IMR-90 (cell line): ENCODE measurements around the gene RGS10.

ENCODE experiments used
- BHLHE40 ChIP-seq: fragments of 150-350 bp; IDR thresholded peaks from 2 replicates; pipeline ENCODE4 v1.6.1; 2016; ENCODE audit warnings: mild to moderate bottlenecking, low read depth, low read length
- TF ChIP-seq, protein P1 (sequence below): conservative IDR thresholded peaks from 2 replicates; pipeline ENCODE4 v1.5.1; 2012; ENCODE audit warnings: mild to moderate bottlenecking, low read depth, low read length, improper control_type of control experiment

DNA sequence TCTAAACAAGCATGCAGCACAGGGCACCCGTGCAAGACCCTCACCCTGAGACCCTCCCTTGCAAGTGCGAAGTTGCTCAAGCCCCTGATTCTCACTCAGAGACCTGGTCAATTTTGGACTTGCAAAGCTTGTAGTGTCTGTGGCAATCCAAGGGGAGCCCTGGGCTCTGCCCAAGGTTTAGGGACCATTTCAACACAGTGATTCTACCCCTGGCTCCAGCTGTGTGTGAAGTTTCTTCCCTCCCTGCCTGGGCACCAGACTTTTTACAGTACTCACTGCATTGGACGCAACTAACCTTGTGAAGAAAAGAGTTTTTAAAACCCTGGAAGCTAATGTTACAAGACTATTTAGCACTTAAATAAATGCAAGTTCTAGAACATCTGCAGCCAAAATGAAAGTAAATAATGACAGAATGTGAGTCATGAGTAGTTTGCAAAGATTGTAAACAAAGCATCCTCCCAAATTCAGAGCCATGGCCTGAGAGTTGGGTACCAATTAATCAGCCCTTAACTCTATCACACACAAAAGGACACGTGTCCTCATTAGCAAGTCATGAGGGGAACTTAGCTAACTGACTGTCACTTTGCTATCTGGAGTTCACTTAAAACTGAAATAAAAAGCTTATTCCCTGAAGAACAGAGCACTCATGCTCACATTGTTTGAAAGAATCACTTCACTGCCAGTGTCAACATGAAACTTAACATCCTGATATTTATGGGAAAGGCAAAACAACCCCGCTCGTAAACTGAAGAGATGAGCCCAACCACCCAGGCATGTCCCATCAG, 48.1 kb downstream of the RGS10 start:
- TF ChIP-seq, protein P1, sequence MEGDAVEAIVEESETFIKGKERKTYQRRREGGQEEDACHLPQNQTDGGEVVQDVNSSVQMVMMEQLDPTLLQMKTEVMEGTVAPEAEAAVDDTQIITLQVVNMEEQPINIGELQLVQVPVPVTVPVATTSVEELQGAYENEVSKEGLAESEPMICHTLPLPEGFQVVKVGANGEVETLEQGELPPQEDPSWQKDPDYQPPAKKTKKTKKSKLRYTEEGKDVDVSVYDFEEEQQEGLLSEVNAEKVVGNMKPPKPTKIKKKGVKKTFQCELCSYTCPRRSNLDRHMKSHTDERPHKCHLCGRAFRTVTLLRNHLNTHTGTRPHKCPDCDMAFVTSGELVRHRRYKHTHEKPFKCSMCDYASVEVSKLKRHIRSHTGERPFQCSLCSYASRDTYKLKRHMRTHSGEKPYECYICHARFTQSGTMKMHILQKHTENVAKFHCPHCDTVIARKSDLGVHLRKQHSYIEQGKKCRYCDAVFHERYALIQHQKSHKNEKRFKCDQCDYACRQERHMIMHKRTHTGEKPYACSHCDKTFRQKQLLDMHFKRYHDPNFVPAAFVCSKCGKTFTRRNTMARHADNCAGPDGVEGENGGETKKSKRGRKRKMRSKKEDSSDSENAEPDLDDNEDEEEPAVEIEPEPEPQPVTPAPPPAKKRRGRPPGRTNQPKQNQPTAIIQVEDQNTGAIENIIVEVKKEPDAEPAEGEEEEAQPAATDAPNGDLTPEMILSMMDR, result no peak
- peak; percentile 67 for TF ChIP-seq BHLHE40
